GM12878 (cell line): Measurements from ENCODE around the gene OPN1MW2. TPM values are rescaled to one million over a fixed set of nuclear protein-coding genes. Genes with fewer than 3 reads are reported as not detected.
"Not testable (repeated sequence)": the region's sequence is repeated elsewhere in the genome, so short reads cannot be mapped to it uniquely, and the experiment has no call there.

Source experiments
- ATAC-seq: fragments of 200-7000 bp; cut with Tn5 transposase; 3 replicates; pipeline ENCODE4 v1.9.1; 2020; ENCODE audit warnings: mild to moderate bottlenecking, moderate library complexity
- BruUV-seq: library from RNA; stranded (reverse); fragments of 400-500 nt; replicated peaks from 2 replicates; lab custom pipeline; 2021; lab: Mats Ljungman, UMichigan
- CTCF ChIA-PET: fragments of 300-600 bp; sonication (Branson Sonifier 250); formaldehyde crosslinking; extraction: SDS; loops from one replicate; lab custom pipeline; 2021; ENCODE audit warnings: inconsistent platforms; lab: Yijun Ruan, JAX
- POLR2A ChIA-PET: fragments of 350-600 bp; formaldehyde crosslinking; extraction: SDS; loops from one replicate; lab custom pipeline; 2021; ENCODE audit warnings: inconsistent platforms; lab: Charles Lee
- RAD21 ChIA-PET: fragments of 300-600 bp; sonication (Branson Sonifier 250); formaldehyde crosslinking; loops from one replicate; lab custom pipeline; 2023; ENCODE audit warnings: antibody characterized with exemption; ENCODE audit not compliant: unreplicated experiment; lab: Charles Lee
- SMC1A ChIA-PET: fragments of 300-600 bp; sonication (Branson Sonifier 250); formaldehyde crosslinking; loops from one replicate; lab custom pipeline; 2023; ENCODE audit not compliant: unreplicated experiment, uncharacterized antibody; lab: Charles Lee
- DNase-seq: peaks from one replicate; pipeline ENCODE4 v3.0.0-alpha.2; 2011; ENCODE audit warnings: low read depth, low spot score
- FAIRE-seq: peaks from 3 replicates; lab custom pipeline; 2011; peaks lifted over from hg19 to GRCh38; lab: Jason Lieb, UNC
- H2AFZ ChIP-seq: 2 replicates; pipeline ENCODE4 v1.6.0; 2011; ENCODE audit warnings: low read depth, low read length, control low read depth; ENCODE audit not compliant: control insufficient read depth
- H3K27ac ChIP-seq: 2 replicates; pipeline ENCODE4 v1.5.1; 2011; ENCODE audit warnings: control low read depth; ENCODE audit not compliant: control insufficient read depth, insufficient read depth
- H3K27me3 ChIP-seq, 2 experiments: replicated peaks in 1 of 2; 2 replicates each; pipeline versions ENCODE4 v1.6.0 to v1.6.1; 2011; ENCODE audit warnings: low read length in 1 of 2; ENCODE audit not compliant: control insufficient read depth in 2 of 2, insufficient read depth in 2 of 2
- H3K36me3 ChIP-seq, 2 experiments: 2 replicates each; pipeline ENCODE4 v1.5.1; 2011; ENCODE audit warnings: low read length in 1 of 2; ENCODE audit not compliant: control insufficient read depth in 2 of 2, insufficient read depth in 2 of 2
- H3K4me1 ChIP-seq: 2 replicates; pipeline ENCODE4 v1.6.1; 2011; ENCODE audit warnings: mild to moderate bottlenecking, low read length, moderate library complexity, mixed read lengths; ENCODE audit not compliant: control insufficient read depth, insufficient read depth
- H3K4me2 ChIP-seq: 2 replicates; pipeline ENCODE4 v1.6.0; 2011; ENCODE audit warnings: control low read depth; ENCODE audit not compliant: control insufficient read depth, insufficient read depth
- H3K4me3 ChIP-seq: fragments of 200-600 bp; sonication (generic); 2 replicates; pipeline ENCODE4 v1.5.1; 2016
- H3K79me2 ChIP-seq: 2 replicates; pipeline ENCODE4 v1.6.0; 2011; ENCODE audit warnings: low read length; ENCODE audit not compliant: control insufficient read depth, insufficient read depth
- H3K9ac ChIP-seq: 2 replicates; pipeline ENCODE4 v1.8.0; 2011; ENCODE audit warnings: low read length, control low read depth, mixed read lengths; ENCODE audit not compliant: control insufficient read depth, insufficient read depth
- H3K9me3 ChIP-seq: replicated peaks from 3 replicates; pipeline ENCODE4 v1.5.1; 2011; ENCODE audit warnings: mild to moderate bottlenecking, low read length; ENCODE audit not compliant: control insufficient read depth, insufficient read depth
- H4K20me1 ChIP-seq: 2 replicates; pipeline ENCODE4 v1.6.0; 2011; ENCODE audit not compliant: control insufficient read depth, insufficient read depth
- WGBS: methylation state at CpG from one replicate; pipeline ENCODE4 v1.1.6; 2016; ENCODE audit warnings: low lambda C conversion rate; ENCODE audit not compliant: insufficient replicate concordance, insufficient coverage; ENCODE audit errors: missing lambda C conversion rate; 5-methylcytosine and 5-hydroxymethylcytosine counted together
- in situ Hi-C: fragments of 300-500 bp; cut with MboI; formaldehyde crosslinking; loops from 9 replicates; pipeline ENCODE4 v1.14.3; 2018; ENCODE audit warnings: mixed read lengths
- intact Hi-C: fragments of 100-400 bp; cut with micrococcal nuclease; formaldehyde crosslinking; loops from one replicate; pipeline ENCODE4 v1.14.2; 2022; ENCODE audit not compliant: unreplicated experiment
- polyA plus RNA-seq, 11 experiments: library from polyadenylated mRNA; depleted of rRNA in 4 of 11; unstranded in 6 of 11; stranded (reverse) in 5 of 11; fragments of >200 nt; fragmentation: Nextera tagmentation in 4 of 11; fragmentation: Illumina TruSeq in 1 of 11; extraction: Ambion mirVana in 4 of 11; extraction: Trizol in 1 of 11; gene quantifications; 1 replicate in 1 of 11; 2 replicates in 10 of 11; pipeline versions ENCODE4 v1.2.1 to v1.2.3, GENCODE V29; 2011 to 2016; ENCODE audit warnings: inconsistent platforms in 2 of 11, missing spikeins in 2 of 11, low read depth in 1 of 11
- total RNA-seq, 4 experiments: library from RNA; depleted of rRNA in 3 of 4; stranded (reverse); fragments of >200 nt in 3 of 4; fragmentation: Illumina TruSeq in 1 of 4; extraction: Trizol in 1 of 4; gene quantifications; 2 replicates each; pipeline versions ENCODE4 v1.2.1 to v1.2.3, GENCODE V29; 2013 to 2021

The OPN1MW2 gene
- total and polyA plus RNA-seq, 10 of the 15 experiments (the other 5 are each of a cell fraction or from before 2014, with no cell fraction given) = not detected

- H3K27me3 ChIP-seq, H3K4me3 ChIP-seq, BruUV-seq, H3K4me2 ChIP-seq, POLR2A ChIA-PET, FAIRE-seq, H3K36me3 ChIP-seq, H3K27ac ChIP-seq, RAD21 ChIA-PET, CTCF ChIA-PET, H4K20me1 ChIP-seq, H3K9me3 ChIP-seq, SMC1A ChIA-PET, ATAC-seq, H3K79me2 ChIP-seq, in situ Hi-C loops, H3K4me1 ChIP-seq, H2AFZ ChIP-seq, H3K9ac ChIP-seq, DNase-seq, intact Hi-C loops: not testable (repeated sequence)
- no CpG with 5 or more reads among the region's 6 CpGs for WGBS
Observed at GRCh38 chrX:154225292-154225691, 5.7 kb downstream of the OPN1MW2 start.

- H3K36me3 ChIP-seq, H2AFZ ChIP-seq, POLR2A ChIA-PET, in situ Hi-C loops, H4K20me1 ChIP-seq, ATAC-seq, H3K4me1 ChIP-seq, H3K79me2 ChIP-seq, H3K9ac ChIP-seq, FAIRE-seq, H3K9me3 ChIP-seq, BruUV-seq, H3K4me2 ChIP-seq, DNase-seq, H3K27me3 ChIP-seq, SMC1A ChIA-PET, CTCF ChIA-PET, intact Hi-C loops, RAD21 ChIA-PET, H3K4me3 ChIP-seq, H3K27ac ChIP-seq: not testable (repeated sequence)
- WGBS = no CpG with 5 or more reads among the region's 9 CpGs
Observed at GRCh38 chrX:154226706-154227105, 7.2 kb downstream of the OPN1MW2 start.

DNA sequence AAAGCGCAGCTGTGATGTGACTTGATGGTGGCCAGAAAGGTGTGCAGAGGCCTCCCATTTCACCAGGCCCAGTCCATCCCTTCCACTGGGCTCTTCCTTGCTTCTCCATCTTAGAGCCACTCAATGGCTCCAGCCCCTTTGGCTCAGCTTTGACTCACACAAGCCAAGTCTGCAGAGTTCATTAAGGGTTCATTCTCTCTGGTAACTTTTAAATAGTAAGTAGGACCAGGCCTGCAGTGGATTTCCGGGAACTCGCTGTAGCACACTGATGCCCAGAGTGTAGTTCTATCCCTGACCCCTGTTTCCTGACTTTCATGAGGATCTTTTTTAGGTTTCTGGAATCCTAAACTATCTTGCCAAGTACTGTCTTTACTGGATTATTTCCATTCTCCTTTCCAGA lies 11.9 kb downstream of the OPN1MW2 start:
- ATAC-seq, DNase-seq, POLR2A ChIA-PET, SMC1A ChIA-PET, H2AFZ ChIP-seq, in situ Hi-C loops, H3K4me3 ChIP-seq, intact Hi-C loops, RAD21 ChIA-PET, H3K27ac ChIP-seq, BruUV-seq, H3K4me1 ChIP-seq, H4K20me1 ChIP-seq, H3K9me3 ChIP-seq, H3K27me3 ChIP-seq, H3K4me2 ChIP-seq, H3K36me3 ChIP-seq, H3K79me2 ChIP-seq, H3K9ac ChIP-seq, FAIRE-seq, CTCF ChIA-PET: not testable (repeated sequence)
- no CpG with 5 or more reads among the region's 3 CpGs for WGBS

GRCh38 chrX:154233620-154234019 lies 14.1 kb downstream of the OPN1MW2 start:
- H3K36me3 ChIP-seq, in situ Hi-C loops, H3K9me3 ChIP-seq, H3K79me2 ChIP-seq, RAD21 ChIA-PET, H3K27me3 ChIP-seq, H3K4me3 ChIP-seq, H4K20me1 ChIP-seq, SMC1A ChIA-PET, H3K4me2 ChIP-seq, H3K4me1 ChIP-seq, BruUV-seq, H3K27ac ChIP-seq, CTCF ChIA-PET, DNase-seq, ATAC-seq, intact Hi-C loops, POLR2A ChIA-PET, H3K9ac ChIP-seq, H2AFZ ChIP-seq, FAIRE-seq: not testable (repeated sequence)
- no CpG with 5 or more reads among the region's 16 CpGs for WGBS
